ENCODE data around the gene ASB9. TPM values are rescaled to one million over a fixed set of nuclear protein-coding genes. Genes with fewer than 3 reads are reported as not detected.

ASB9 gene
- total and polyA plus RNA-seq, 3 donors from 2014 or later = 63.9 to 88.8 (median 83.0) TPM

DNA sequence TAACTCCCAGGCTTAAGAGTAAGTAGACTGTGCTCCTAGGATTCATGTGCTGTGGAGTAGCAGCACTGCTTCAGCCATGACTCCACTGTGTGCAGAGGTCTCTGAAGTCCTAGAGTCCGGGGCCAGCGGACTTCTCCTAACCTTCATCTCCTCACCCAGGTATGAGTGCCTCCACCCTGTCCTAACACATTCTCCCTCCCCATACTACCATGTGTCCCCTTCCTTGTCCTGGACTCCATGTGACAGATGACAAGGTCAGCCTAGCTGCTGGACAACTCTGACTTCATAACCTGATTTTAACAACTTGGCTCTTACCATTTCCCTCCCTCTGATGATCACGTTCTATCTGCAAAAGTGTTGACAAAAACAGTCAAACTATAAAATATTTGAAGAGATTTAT is 28.9 kb upstream of the ASB9 start:
- intact Hi-C loops (cut with DNase I; ENCODE audit: low total_unique reads) = no loop called here
- WGBS, 2 donors = 63 to 74% methylated on average over 1 to 3 of the region's 3 CpGs
- H3K4me1 ChIP-seq = no peaks in the 10 kb centered on the region
- H3K9me3 ChIP-seq = no peaks in the 10 kb centered on the region
- no peak overlapping the region for H3K27ac ChIP-seq
- TF ChIP-seq POLR2A (IDR thresholded peaks at IDR 0.05) = no peak
- TF ChIP-seq, protein P1, sequence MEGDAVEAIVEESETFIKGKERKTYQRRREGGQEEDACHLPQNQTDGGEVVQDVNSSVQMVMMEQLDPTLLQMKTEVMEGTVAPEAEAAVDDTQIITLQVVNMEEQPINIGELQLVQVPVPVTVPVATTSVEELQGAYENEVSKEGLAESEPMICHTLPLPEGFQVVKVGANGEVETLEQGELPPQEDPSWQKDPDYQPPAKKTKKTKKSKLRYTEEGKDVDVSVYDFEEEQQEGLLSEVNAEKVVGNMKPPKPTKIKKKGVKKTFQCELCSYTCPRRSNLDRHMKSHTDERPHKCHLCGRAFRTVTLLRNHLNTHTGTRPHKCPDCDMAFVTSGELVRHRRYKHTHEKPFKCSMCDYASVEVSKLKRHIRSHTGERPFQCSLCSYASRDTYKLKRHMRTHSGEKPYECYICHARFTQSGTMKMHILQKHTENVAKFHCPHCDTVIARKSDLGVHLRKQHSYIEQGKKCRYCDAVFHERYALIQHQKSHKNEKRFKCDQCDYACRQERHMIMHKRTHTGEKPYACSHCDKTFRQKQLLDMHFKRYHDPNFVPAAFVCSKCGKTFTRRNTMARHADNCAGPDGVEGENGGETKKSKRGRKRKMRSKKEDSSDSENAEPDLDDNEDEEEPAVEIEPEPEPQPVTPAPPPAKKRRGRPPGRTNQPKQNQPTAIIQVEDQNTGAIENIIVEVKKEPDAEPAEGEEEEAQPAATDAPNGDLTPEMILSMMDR (IDR thresholded peaks at IDR 0.05) = no peak
- no peaks in the 10 kb centered on the region for H3K36me3 ChIP-seq (ENCODE audit: low read depth, missing control alignments)
- no peak for DNase-seq
- no peaks in the 10 kb centered on the region for H3K27me3 ChIP-seq
- H3K4me3 ChIP-seq = no peak overlapping the region

DNA sequence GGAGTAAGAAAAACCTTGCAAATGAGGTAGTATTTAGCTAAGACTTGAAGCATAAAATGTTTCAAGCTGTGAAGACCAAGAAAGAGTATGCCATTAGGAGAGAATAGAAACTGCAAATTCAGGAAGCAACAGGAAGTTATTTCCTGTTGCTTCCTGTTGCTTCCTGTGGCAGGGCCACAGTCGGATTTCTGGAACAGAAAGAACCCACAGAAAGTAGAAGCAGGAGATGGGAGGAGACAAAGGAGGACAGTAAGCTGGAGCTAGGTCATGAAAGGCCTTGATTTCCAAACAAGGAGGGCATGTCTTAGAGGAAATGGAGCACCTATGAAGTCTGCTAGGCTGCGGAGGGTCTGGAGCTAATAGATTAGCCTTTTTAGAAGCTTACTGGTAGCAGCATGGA is 28.3 kb upstream of the ASB9 start:
- 70 to 79% methylated on average over 2 of the region's 2 CpGs for WGBS, 2 donors
- Histone ChIP-seq H3K4me3 (no peak overlapping the region), H3K27ac (no peak overlapping the region), H3K4me1 (no peaks in the 10 kb centered on the region), H3K9me3 (no peaks in the 10 kb centered on the region), H3K36me3 (ENCODE audit: low read depth, missing control alignments) (no peaks in the 10 kb centered on the region), H3K27me3 (no peaks in the 10 kb centered on the region)
- DNase-seq = no peak
- no peak for TF ChIP-seq POLR2A (IDR thresholded peaks at IDR 0.05)
- TF ChIP-seq, protein P1 (IDR thresholded peaks at IDR 0.05) = no peak
- intact Hi-C loops (cut with DNase I; ENCODE audit: low total_unique reads) = no loop called here

DNA sequence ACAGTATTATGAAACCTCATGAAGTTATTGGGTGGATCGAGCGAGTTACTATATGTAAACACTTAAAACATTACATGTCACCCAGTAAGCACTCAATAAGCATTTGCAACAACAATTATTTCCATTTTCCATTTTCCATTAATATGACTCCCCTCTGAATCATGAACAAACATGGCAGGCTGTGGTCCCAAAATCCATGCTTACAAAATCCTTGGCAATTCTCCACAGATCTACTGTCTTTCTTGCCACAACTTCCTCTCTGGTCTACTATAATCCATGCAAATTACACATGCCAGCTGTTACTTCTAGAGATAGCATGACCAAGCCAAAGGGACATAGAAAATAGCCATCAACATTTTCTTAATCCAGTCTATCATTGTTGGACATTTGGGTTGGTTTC is 23.6 kb upstream of the ASB9 start:
- Histone ChIP-seq H3K9me3 (no peaks in the 10 kb centered on the region), H3K27ac (no peak overlapping the region), H3K27me3 (no peaks in the 10 kb centered on the region), H3K4me1 (no peaks in the 10 kb centered on the region), H3K36me3 (ENCODE audit: low read depth, missing control alignments) (no peaks in the 10 kb centered on the region), H3K4me3 (no peak overlapping the region)
- intact Hi-C loops (cut with DNase I; ENCODE audit: low total_unique reads) = no loop called here
- no peak for DNase-seq
- TF ChIP-seq POLR2A (IDR thresholded peaks at IDR 0.05) = no peak
- TF ChIP-seq, protein P1 (IDR thresholded peaks at IDR 0.05) = no peak
- WGBS, 2 donors = 88 to 100% methylated on average over 2 of the region's 2 CpGs

DNA sequence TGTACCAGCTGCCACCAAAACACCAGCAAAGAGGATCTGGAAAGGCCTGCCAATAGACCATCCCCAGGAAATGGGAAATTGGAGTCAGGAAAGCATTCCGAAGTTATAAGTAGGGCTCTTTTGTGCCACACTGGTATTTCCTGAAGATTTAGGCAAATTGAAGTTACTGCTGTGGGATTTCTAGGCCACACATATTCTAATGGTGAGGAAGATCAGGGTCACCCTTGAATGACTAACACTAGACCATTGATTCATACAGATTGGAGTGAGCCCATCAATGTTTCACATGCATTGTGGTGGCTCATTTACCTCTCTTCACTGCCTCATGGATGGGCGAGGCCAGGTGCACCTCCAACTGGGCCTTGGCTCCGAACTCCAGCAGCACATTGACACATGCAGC is 23.0 kb upstream of the ASB9 start:
- no peaks in the 10 kb centered on the region for H3K4me1 ChIP-seq
- DNase-seq = no peak
- no peak for TF ChIP-seq POLR2A (IDR thresholded peaks at IDR 0.05)
- TF ChIP-seq, protein P1 (IDR thresholded peaks at IDR 0.05) = no peak
- no peaks in the 10 kb centered on the region for H3K27me3 ChIP-seq
- 83 to 98% methylated on average over 3 of the region's 3 CpGs for WGBS, 2 donors
- no peaks in the 10 kb centered on the region for H3K9me3 ChIP-seq
- no peak overlapping the region for H3K27ac ChIP-seq
- H3K4me3 ChIP-seq = no peak overlapping the region
- no peaks in the 10 kb centered on the region for H3K36me3 ChIP-seq (ENCODE audit: low read depth, missing control alignments)
- intact Hi-C loops (cut with DNase I; ENCODE audit: low total_unique reads) = no loop called here

DNA sequence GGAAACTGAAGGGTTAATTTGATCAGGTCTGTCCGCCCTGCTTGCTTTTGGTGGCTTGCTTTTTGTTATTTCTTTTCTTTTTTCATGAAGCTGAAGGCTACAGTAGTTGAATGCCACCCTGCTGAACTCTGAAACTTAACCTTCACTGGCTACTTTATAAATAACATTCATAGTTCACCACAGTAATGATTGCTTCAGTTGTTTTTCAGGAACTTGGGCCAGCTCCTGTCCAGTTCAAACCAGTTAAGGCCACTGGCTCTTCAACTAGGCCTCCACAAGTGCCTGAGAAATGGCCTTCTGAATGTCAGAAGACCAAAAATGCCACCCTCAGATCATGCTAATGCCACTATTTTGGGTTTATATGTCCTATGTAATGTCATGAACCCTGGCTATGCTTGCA is 7.7 kb upstream of the ASB9 start:
- 14 to 47% methylated on average over 1 of the region's 1 CpG for WGBS, 2 donors
- H3K27me3 ChIP-seq = no peaks in the 10 kb centered on the region
- H3K4me3 ChIP-seq = no peak overlapping the region
- intact Hi-C loops (cut with DNase I; ENCODE audit: low total_unique reads) = no loop called here
- DNase-seq = no peak
- TF ChIP-seq, protein P1 (IDR thresholded peaks at IDR 0.05) = no peak
- no peak for TF ChIP-seq POLR2A (IDR thresholded peaks at IDR 0.05)
- no peaks in the 10 kb centered on the region for H3K9me3 ChIP-seq
- no peaks in the 10 kb centered on the region for H3K36me3 ChIP-seq (ENCODE audit: low read depth, missing control alignments)
- no peak overlapping the region for H3K27ac ChIP-seq
- H3K4me1 ChIP-seq = no peaks in the 10 kb centered on the region
